Measurements from ENCODE around the gene ESRP2. TPM values are rescaled to one million over a fixed set of nuclear protein-coding genes. Genes with fewer than 3 reads are reported as not detected.

Gene ESRP2
- polyA plus RNA-seq, 1 donor = 33.5 TPM

DNA sequence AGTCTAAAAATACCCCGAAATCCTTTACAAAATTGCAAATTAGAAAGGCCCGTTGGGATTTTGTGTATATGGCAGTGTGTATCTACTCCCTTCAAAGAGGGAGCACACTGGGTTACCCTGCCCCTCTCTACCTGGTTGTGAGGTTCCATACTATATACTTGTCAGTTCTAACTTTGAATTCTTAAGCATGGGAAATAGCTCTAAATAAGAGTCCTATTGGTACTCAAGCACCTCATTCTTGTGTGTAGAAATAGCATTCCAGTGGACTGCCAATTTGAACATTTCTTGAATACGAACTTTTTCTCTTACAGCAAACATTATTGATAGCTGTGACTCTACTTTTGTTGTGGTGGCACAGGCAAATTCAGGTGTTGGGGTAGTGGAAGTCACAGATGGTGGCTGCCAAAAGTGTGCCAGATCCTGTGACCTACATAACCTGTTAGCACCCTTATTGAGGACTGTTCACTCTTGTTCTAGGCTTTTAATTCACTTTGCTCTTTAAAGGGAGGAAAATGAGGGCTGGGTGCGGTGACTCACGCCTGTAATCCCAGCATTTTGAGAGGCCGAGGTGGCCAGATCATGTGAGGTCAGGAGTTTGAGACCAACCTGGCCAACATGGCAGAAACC lies 16.1 kb downstream of the ESRP2 start:
- DNase-seq = no peak

DNA sequence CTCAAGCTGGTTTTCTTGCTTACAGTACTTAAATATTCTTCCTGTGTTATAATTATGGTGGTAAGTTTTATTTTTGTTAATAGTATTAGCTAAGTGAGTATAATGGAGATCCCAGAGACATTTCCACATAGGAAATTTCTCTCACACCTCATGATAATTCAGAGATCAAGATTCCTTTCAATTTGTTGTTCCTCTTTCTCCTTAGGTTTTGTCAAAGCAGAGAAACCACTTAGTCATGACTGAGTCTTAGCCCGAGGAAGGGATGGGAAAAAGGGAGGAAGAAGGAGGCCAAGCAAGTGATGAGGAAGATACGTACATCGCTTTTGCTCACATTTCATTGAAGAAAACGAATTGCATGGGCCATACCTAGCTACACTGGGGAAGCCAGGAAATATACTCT lies 18.4 kb downstream of the ESRP2 start:
- DNase-seq = no peak

DNA sequence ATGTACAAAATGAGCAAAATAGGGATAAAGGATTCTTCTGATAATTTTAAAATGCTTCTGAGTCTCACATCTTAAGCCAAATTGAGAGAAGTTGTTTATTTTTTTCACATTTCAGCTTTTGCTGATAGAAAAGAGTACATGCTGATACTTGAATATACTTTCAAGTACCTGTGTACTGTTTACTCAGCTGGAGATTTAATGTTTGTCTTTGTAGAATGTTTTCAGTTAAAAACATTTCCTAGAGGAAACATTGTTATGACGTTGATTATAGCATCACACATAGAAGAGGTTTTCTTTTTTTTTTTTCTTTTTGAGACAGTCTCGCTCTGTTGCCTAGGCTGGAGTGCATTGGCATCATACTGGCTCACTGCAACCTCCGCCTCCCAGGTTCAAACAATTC lies 19.7 kb downstream of the ESRP2 start:
- DNase-seq = no peak

DNA sequence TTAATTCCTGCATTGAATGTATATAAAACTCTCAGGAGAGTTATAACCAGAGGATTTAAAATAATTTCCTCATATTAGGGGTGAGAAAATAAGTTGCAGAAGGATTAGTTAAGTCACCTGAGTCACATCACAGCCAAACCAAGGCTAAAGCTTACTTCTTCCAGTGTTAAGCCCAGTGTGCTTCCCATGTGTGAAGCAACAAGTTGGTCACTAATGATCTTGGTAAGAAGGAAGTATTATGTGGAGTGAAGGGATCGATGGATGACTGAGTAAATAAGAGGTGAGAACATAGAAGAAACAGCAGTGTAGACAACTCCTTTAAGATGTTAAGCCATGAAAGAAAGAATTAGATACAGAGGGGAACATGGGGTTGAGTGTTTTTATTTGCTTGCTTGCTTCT lies 20.6 kb downstream of the ESRP2 start:
- no peak for DNase-seq

GRCh38 chr16:68214726-68215125 lies 21.2 kb downstream of the ESRP2 start:
- DNase-seq = no peak

GRCh38 chr16:68206245-68206644 lies 29.7 kb downstream of the ESRP2 start:
- no peak for DNase-seq

DNA sequence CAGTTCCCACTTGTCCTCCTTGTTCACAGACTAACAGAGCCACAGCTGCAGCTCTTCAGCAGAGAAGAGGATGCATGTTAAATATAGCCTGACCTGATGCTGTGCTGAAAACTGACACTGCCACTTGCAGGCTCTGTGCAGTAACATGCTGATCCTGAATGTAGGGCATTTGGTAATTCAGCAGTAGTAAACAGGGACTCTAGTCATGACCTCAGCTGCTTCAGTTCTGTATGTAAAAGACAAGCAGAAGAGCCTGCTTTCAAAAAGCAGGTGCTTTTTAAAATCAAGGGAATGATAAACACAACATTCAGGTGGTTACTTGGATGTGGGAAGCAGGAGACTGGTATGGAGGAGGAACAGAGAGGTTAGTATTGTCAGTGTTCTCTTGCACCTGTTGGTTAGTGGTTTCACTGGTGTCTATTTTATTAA lies 33.8 kb downstream of the ESRP2 start:
- peak; percentile 24 for DNase-seq

DNA sequence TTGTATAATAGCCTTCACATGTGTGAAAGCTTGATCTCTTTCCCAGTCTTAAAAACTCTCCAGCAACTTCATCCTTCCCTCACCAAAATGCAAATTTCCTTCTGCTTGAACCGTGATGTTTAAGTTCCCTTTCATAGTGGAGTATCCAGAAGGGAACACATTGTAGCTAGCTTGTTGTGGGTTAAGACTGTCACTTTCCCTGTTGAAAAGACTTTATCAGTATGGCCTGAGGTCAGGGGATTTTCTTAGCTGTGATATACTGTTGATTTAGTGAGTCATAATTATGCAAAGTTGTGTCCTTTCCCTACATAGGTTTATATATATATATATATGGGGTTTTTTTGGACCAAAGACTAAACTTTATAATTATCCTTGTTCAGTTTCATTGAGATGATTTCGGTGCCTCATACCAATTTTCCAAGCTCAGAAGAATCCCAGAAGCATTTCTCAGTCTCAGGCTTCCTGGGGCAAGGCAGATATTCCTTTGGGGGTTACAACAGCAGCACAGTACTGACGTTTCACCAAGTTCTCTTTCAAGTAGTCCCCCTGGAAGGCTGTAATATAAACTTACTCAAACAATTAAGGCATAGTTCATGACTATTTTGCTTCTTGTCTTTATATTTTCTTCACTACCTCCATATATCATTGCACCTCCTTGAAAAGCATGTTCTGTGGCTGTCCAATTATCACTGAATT lies 35.7 kb downstream of the ESRP2 start:
- no peak for DNase-seq

DNA sequence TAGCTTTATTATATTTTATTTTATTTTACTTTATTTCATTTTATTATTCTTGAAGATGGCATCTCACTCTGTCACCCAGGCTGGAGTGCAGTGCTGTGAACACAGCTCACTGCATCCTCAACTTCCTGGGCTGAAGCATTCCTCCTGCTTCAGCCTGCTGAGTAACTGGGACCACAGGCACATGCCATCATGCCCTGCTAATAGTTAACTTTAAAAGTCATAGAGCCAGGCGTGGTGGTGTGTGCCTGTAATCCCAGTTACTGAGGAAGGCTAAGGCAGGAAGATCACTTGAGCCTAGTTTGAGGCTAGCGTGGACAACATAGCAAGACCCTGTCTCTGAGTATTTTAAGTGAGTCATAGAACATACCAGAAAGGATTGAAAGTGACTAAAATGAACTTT lies 38.7 kb downstream of the ESRP2 start:
- DNase-seq = no peak

GRCh38 chr16:68194251-68194650 lies 41.7 kb downstream of the ESRP2 start:
- no peak for DNase-seq

DNA sequence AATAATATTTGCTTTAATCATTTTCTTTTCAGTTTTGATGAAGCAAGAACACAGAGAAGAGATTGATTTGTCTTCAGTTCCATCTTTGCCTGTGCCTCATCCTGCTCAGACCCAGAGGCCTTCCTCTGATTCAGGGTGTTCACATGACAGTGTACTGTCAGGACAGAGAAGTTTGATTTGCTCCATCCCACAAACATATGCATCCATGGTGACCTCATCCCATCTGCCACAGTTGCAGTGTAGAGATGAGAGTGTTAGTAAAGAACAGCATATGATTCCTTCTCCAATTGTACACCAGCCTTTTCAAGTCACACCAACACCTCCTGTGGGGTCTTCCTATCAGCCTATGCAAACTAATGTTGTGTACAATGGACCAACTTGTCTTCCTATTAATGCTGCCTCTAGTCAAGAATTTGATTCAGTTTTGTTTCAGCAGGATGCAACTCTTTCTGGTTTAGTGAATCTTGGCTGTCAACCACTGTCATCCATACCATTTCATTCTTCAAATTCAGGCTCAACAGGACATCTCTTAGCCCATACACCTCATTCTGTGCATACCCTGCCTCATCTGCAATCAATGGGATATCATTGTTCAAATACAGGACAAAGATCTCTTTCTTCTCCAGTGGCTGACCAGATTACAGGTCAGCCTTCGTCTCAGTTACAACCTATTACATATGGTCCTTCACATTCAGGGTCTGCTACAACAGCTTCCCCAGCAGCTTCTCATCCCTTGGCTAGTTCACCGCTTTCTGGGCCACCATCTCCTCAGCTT lies 45.0 kb downstream of the ESRP2 start:
- DNase-seq = no peak

GRCh38 chr16:68190081-68190480 lies 45.8 kb downstream of the ESRP2 start:
- DNase-seq = no peak

- DNase-seq = no peak
Measured at GRCh38 chr16:68188170-68188569, 47.8 kb downstream of the ESRP2 start.

GRCh38 chr16:68187505-68187904 lies 48.4 kb downstream of the ESRP2 start:
- DNase-seq = no peak

DNA sequence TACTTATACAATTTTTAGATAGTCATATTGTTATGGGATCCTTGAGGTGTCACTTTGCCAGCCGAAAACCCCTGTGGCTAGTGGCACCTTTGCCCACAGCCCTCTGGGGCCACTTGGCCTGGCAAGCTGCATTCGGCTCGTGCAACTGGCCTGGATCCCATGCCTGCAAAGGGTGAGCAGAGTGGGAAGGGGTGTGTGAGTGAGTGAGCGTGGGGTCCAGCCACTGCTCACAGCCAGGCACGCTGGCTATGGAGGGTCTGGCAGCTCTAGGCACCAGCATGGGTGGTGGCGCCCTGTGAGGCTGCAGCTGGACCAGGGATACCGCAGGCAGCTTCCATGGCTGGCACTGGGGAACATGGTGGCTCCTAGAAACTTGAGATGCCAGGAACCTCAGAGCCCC lies 49.0 kb downstream of the ESRP2 start:
- DNase-seq = no peak

DNA sequence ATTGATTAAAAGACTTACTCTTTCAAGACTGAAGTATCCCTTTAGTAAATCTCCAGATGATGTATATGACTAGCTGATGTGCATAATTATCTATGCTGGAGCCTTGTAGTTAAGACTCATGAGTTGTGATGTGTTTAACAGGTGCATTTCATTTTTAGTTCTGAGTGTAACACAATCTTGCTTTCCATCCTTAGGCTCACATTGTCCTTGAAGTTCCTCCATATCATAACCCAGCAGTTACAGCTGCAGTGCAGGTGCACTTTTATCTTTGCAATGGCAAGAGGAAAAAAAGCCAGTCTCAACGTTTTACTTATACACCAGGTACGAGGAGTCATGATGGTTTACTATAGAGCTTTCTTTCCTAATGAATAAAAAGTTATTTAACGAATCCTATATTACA lies 52.9 kb downstream of the ESRP2 start:
- no peak for DNase-seq

DNA sequence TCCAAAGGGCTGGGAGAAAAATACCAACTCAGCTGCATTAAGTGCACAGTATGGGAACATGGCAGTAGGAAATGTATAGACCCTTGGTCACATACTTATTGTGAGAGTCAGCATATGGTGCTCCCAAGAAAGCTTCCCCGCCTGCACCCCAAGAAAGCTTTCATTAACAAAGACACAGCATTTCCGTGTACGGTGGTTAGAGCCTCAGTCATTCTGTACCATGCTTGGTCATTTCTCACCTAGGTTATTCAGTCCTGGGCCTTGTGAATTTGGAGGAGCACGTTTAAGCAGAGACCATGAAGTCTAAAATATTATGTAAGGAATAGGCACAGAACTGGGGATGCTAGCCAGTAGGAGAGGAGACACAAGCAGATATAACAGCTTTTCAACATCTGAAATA lies 56.1 kb downstream of the ESRP2 start:
- no peak for DNase-seq

DNA sequence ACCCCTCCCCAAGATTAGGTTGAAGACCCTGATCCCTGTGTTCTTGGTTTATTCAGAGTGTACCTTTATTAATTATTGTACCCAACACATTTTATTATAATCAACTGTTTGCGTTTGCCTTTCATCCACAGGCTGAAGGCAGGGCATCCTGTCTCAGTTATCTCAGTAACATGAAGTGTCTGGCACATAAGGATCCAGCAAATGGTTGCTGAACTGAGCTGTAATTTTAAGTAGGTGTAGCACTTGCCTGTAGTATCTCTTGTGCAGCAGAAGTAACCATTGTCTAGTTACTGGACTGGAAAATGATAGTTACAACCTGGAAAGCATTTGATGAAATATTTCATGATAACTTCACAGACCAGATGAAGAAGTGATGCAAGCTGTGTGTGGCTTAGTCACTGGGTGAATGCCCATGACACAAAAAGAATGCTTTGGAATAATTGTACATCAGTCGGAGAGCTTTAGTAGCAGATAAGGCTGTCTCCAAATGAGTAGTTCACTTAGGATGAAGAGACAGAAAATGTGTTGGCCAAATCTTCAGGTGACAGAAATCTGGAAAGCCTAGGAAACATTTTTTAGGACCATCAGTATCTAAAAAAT lies 56.6 kb downstream of the ESRP2 start:
- DNase-seq = no peak

Other genes with a start within 250 kb of the ESRP2 start
- gene DPEP2, start 236.6 kb downstream of the ESRP2 start, polyA plus RNA-seq (ENCODE audit: insufficient read length) = 1.2 TPM
- gene DPEP2NB, start 220.2 kb downstream of the ESRP2 start, polyA plus RNA-seq (ENCODE audit: insufficient read length) = not detected
- 8.8 TPM for gene DDX28, start 212.9 kb downstream of the ESRP2 start, polyA plus RNA-seq (ENCODE audit: insufficient read length)
- gene DUS2, start 212.8 kb downstream of the ESRP2 start, polyA plus RNA-seq (ENCODE audit: insufficient read length) = 15.7 TPM
- gene NFATC3, start 150.8 kb downstream of the ESRP2 start, polyA plus RNA-seq (ENCODE audit: insufficient read length) = 38.0 TPM
- gene PLA2G15, start 9.2 kb upstream of the ESRP2 start, polyA plus RNA-seq (ENCODE audit: insufficient read length) = 22.9 TPM
- 18.1 TPM for gene SLC7A6, start 28.4 kb upstream of the ESRP2 start, polyA plus RNA-seq (ENCODE audit: insufficient read length)
- gene SLC7A6OS, start 74.8 kb upstream of the ESRP2 start, polyA plus RNA-seq (ENCODE audit: insufficient read length) = 25.7 TPM
- 56.2 TPM for gene PRMT7, start 74.9 kb upstream of the ESRP2 start, polyA plus RNA-seq (ENCODE audit: insufficient read length)
- gene SMPD3, start 212.4 kb upstream of the ESRP2 start, polyA plus RNA-seq (ENCODE audit: insufficient read length) = 1.3 TPM

All from left kidney (tissue), 2 donors.